Thyroid gland (tissue), 4 donors: ENCODE measurements around the gene PRELID1. TPM values are rescaled to one million over a fixed set of nuclear protein-coding genes. Genes with fewer than 3 reads are reported as not detected.

Source experiments
- DNase-seq, 2 donors: peaks; one replicate each; pipeline ENCODE4 v3.0.0-alpha.2; 2019
- H3K27ac ChIP-seq, 3 donors: fragments of 200-600 bp; sonication (generic); 1 replicate in 2 of 3; 2 replicates in 1 of 3; pipeline ENCODE4 v1.5.1; 2016 to 2019; ENCODE audit warnings: mild to moderate bottlenecking in 1 of 3, moderate library complexity in 1 of 3
- H3K27me3 ChIP-seq: fragments of 200-600 bp; sonication (generic); one replicate; pipeline ENCODE4 v1.5.1; 2019
- H3K36me3 ChIP-seq, 2 donors: fragments of 200-600 bp; sonication (generic); one replicate each; pipeline ENCODE4 v1.5.1; 2016 to 2019
- H3K4me1 ChIP-seq, 2 donors: fragments of 200-600 bp; sonication (generic); one replicate each; pipeline ENCODE4 v1.5.1; 2017 to 2019
- H3K4me3 ChIP-seq, 3 donors: fragments of 200-600 bp; sonication (generic); replicated peaks in 1 of 3; 1 replicate in 2 of 3; 2 replicates in 1 of 3; pipeline ENCODE4 v1.5.1; 2016; ENCODE audit warnings: mild to moderate bottlenecking in 1 of 3
- H3K9me3 ChIP-seq: fragments of 200-600 bp; sonication (generic); one replicate; pipeline ENCODE4 v1.5.1; 2017
- CTCF ChIP-seq, 6 experiments: fragments of 200-600 bp in 3 of 6; fragments of 450-650 bp in 3 of 6; sonication (generic) in 3 of 6; IDR thresholded peaks; one replicate each; pipeline ENCODE4 v1.5.1; 2016 to 2019; ENCODE audit warnings: antibody characterized with exemption in 6 of 6, mild to moderate bottlenecking in 2 of 6, inconsistent platforms in 1 of 6, moderate library complexity in 1 of 6
- POLR2A ChIP-seq, 2 donors: fragments of 450-650 bp; IDR thresholded peaks; one replicate each; pipeline ENCODE4 v1.6.1; 2017; ENCODE audit warnings: antibody characterized with exemption in 2 of 2, mild to moderate bottlenecking in 2 of 2, moderate library complexity in 1 of 2
- WGBS, 2 donors: methylation state at CpG; one replicate each; pipeline ENCODE4 v1.1.5; 2017; 5-methylcytosine and 5-hydroxymethylcytosine counted together
- intact Hi-C: fragments of 100-400 bp; cut with DNase I; formaldehyde crosslinking; loops from one replicate; pipeline ENCODE4 v1.15.1; 2023
- total RNA-seq, 4 donors: library from RNA; depleted of rRNA; stranded (reverse); fragments of >200 nt; gene quantifications; one replicate each; pipeline ENCODE4 v1.2.3, GENCODE V29; 2016

The PRELID1 gene
- total RNA-seq, 4 donors from 2014 or later = 52.8 to 83.2 (median 57.9) TPM

GRCh38 chr5:177271113-177271512 is 32.5 kb upstream of the PRELID1 start:
- H3K4me1 ChIP-seq = no peaks in the 10 kb centered on the region
- 95 to 98% methylated on average over 4 of the region's 4 CpGs for WGBS, 2 donors
- H3K27ac ChIP-seq = no peak overlapping the region
- intact Hi-C loops = no loop called here
- no peak overlapping the region for H3K4me3 ChIP-seq
- peaks cover 24 to 41% of the 10 kb centered on the region in 2 donors for H3K36me3 ChIP-seq
- DNase-seq = no peak
- H3K9me3 ChIP-seq = no peaks in the 10 kb centered on the region
- no peaks in the 10 kb centered on the region for H3K27me3 ChIP-seq
- TF ChIP-seq CTCF (IDR thresholded peaks at IDR 0.05) (no peak), POLR2A (IDR thresholded peaks at IDR 0.05) (no peak)

GRCh38 chr5:177275883-177276282 is 27.7 kb upstream of the PRELID1 start:
- Histone ChIP-seq H3K4me3 (no peak overlapping the region), H3K36me3 (peaks cover 22 to 52% of the 10 kb centered on the region in 2 donors), H3K9me3 (no peaks in the 10 kb centered on the region), H3K27me3 (no peaks in the 10 kb centered on the region), H3K27ac (no peak overlapping the region), H3K4me1 (no peaks in the 10 kb centered on the region)
- 92% methylated on average over 6 of the region's 6 CpGs for WGBS, 2 donors
- intact Hi-C loops = no loop called here
- TF ChIP-seq CTCF (IDR thresholded peaks at IDR 0.05) = no peak
- no peak for TF ChIP-seq POLR2A (IDR thresholded peaks at IDR 0.05)
- DNase-seq = no peak

GRCh38 chr5:177276886-177277285 is 26.7 kb upstream of the PRELID1 start:
- TF ChIP-seq CTCF (IDR thresholded peaks at IDR 0.05) (no peak), POLR2A (IDR thresholded peaks at IDR 0.05) (no peak)
- 70 to 75% methylated on average over 1 of the region's 1 CpG for WGBS, 2 donors
- H3K27me3 ChIP-seq = no peaks in the 10 kb centered on the region
- H3K27ac ChIP-seq = no peak overlapping the region
- H3K9me3 ChIP-seq = no peaks in the 10 kb centered on the region
- peaks cover 28 to 51% of the 10 kb centered on the region in 2 donors for H3K36me3 ChIP-seq
- intact Hi-C loops = no loop called here
- H3K4me3 ChIP-seq = no peak overlapping the region
- no peak for DNase-seq
- H3K4me1 ChIP-seq = no peaks in the 10 kb centered on the region

GRCh38 chr5:177288191-177288590 is 15.4 kb upstream of the PRELID1 start:
- no peak overlapping the region for H3K4me3 ChIP-seq
- intact Hi-C loops = no loop called here
- TF ChIP-seq CTCF (IDR thresholded peaks at IDR 0.05) (no peak), POLR2A (IDR thresholded peaks at IDR 0.05) (no peak)
- no peaks in the 10 kb centered on the region for H3K4me1 ChIP-seq
- no peak for DNase-seq
- H3K9me3 ChIP-seq = no peaks in the 10 kb centered on the region
- H3K27ac ChIP-seq = no peak overlapping the region
- peaks cover 50 to 55% of the 10 kb centered on the region in 2 donors for H3K36me3 ChIP-seq
- H3K27me3 ChIP-seq = no peaks in the 10 kb centered on the region
- WGBS, 2 donors = 79 to 94% methylated on average over 2 of the region's 2 CpGs

- intact Hi-C loops = no loop called here
Measured at GRCh38 chr5:177290816-177291596, 12.6 kb upstream of the PRELID1 start.

More at GRCh38 chr5:177290816-177291596, 12.6 kb upstream of the PRELID1 start:
- Histone ChIP-seq H3K9me3 (no peaks in the 10 kb centered on the region), H3K4me3 (no peak overlapping the region), H3K27me3 (no peaks in the 10 kb centered on the region), H3K36me3 (peaks cover 55 to 58% of the 10 kb centered on the region in 2 donors), H3K27ac (no peak overlapping the region), H3K4me1 (no peaks in the 10 kb centered on the region)
- TF ChIP-seq POLR2A (IDR thresholded peaks at IDR 0.05) (no peak), CTCF (IDR thresholded peaks at IDR 0.05) (no peak)
- DNase-seq = no peak
- 95 to 97% methylated on average over 12 of the region's 12 CpGs for WGBS, 2 donors
